Type B pancreatic cell (in vitro differentiated cells): ENCODE measurements around the gene NOTCH4. TPM values are rescaled to one million over a fixed set of nuclear protein-coding genes. Genes with fewer than 3 reads are reported as not detected.
A peak's percentile ranks its signal among the peaks of the same experiment; 100 is the strongest.

Experiments
- DNase-seq: peaks from one replicate; pipeline ENCODE4 v3.0.0; 2021; ENCODE audit warnings: mixed read lengths; ENCODE audit not compliant: unreplicated experiment; ENCODE audit errors: extremely low spot score
- H3K27ac Mint-ChIP-seq: 2 replicates; pipeline ENCODE4 v1.8.0; 2021; ENCODE audit warnings: mild to moderate bottlenecking, mixed read lengths
- H3K27me3 Mint-ChIP-seq: 2 replicates; pipeline ENCODE4 v1.8.0; 2021; ENCODE audit warnings: mixed read lengths
- H3K36me3 Mint-ChIP-seq: 2 replicates; pipeline ENCODE4 v1.8.0; 2021; ENCODE audit warnings: mixed read lengths
- H3K4me1 Mint-ChIP-seq: one replicate; pipeline ENCODE4 v1.8.0; 2021; ENCODE audit warnings: mixed read lengths; ENCODE audit not compliant: unreplicated experiment
- H3K4me3 Mint-ChIP-seq: 2 replicates; pipeline ENCODE4 v1.8.0; 2021; ENCODE audit warnings: mild to moderate bottlenecking, mixed read lengths
- H3K9me3 Mint-ChIP-seq: 2 replicates; pipeline ENCODE4 v1.8.0; 2021; ENCODE audit warnings: mixed read lengths
- total RNA-seq: library from RNA; stranded (reverse); gene quantifications from 2 replicates; pipeline ENCODE4 v1.2.1, GENCODE V29; 2021; ENCODE audit warnings: low replicate concordance
- TF ChIP-seq, protein P1 (sequence below): fragments of 200-600 bp; sonication (generic); conservative IDR thresholded peaks from 2 replicates; pipeline ENCODE4 v1.5.0; 2021; ENCODE audit warnings: antibody characterized with exemption, mild to moderate bottlenecking

The NOTCH4 gene
- total RNA-seq, 1 donor from 2014 or later: 1.9 TPM

DNA sequence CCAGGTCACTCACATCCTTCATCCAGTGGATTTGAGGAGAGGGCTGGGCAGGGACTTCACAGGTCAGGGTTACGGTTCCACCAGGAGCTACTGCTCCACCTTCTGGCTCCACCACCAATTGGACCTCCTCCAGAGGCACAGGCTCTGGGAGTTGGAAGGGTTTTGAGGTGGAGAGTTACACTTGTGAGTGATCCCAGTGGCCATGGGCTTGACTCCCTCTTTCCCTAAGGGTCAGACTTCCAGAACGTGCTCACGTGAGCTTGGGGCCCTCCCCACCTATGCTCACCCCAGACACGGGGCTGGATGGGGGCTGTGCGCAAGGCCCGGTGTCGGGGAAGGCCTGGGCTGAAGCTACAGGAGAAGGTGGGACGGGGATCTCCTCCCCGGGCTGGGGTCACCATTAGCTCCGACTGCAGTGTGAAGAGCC lies 41.3 kb downstream of the NOTCH4 start:
- no peak overlapping the region for H3K4me3 Mint-ChIP-seq
- H3K36me3 Mint-ChIP-seq: peaks cover 29% of the 10 kb centered on the region
- no peaks in the 10 kb centered on the region for H3K27me3 Mint-ChIP-seq
- peaks cover 38% of the 10 kb centered on the region for H3K4me1 Mint-ChIP-seq
- no peaks in the 10 kb centered on the region for H3K9me3 Mint-ChIP-seq
- no peak for DNase-seq
- H3K27ac Mint-ChIP-seq: no peak overlapping the region
- TF ChIP-seq, protein P1, sequence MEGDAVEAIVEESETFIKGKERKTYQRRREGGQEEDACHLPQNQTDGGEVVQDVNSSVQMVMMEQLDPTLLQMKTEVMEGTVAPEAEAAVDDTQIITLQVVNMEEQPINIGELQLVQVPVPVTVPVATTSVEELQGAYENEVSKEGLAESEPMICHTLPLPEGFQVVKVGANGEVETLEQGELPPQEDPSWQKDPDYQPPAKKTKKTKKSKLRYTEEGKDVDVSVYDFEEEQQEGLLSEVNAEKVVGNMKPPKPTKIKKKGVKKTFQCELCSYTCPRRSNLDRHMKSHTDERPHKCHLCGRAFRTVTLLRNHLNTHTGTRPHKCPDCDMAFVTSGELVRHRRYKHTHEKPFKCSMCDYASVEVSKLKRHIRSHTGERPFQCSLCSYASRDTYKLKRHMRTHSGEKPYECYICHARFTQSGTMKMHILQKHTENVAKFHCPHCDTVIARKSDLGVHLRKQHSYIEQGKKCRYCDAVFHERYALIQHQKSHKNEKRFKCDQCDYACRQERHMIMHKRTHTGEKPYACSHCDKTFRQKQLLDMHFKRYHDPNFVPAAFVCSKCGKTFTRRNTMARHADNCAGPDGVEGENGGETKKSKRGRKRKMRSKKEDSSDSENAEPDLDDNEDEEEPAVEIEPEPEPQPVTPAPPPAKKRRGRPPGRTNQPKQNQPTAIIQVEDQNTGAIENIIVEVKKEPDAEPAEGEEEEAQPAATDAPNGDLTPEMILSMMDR: no peak

DNA sequence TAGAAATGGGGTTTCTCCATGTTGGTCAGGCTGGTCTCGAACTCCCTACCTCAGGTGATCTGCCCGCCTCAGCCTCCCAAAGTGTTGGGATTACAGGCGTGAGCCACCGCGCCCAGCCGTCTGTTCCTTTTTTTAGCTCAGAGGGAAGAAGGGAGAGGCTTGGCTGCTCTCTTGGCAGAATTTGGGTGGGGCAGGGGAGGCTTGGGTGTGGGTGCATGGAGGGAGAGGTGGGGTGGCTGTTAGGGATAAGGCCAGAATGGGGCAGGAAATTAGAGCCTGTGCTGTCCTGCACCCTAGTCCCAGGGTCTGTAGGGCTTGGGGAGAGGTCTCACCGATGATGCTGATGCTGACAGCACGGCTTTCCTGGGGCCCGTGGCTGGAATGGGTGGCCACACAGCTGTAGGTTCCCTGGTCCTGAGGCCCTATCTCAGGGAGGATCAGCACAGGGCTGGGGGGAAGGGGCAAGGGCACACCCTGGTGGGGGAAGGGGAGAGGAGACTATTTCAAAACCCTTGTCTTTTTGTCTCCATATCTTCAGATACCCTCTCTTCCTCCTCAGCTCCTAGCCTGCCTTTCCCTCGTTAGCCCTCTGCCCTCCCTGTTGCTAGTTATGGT lies 41.8 kb downstream of the NOTCH4 start:
- no peak overlapping the region for H3K4me3 Mint-ChIP-seq
- no peak for DNase-seq
- no peak overlapping the region for H3K27ac Mint-ChIP-seq
- peaks cover 35% of the 10 kb centered on the region for H3K4me1 Mint-ChIP-seq
- no peaks in the 10 kb centered on the region for H3K27me3 Mint-ChIP-seq
- H3K36me3 Mint-ChIP-seq: peaks cover 25% of the 10 kb centered on the region
- no peaks in the 10 kb centered on the region for H3K9me3 Mint-ChIP-seq
- TF ChIP-seq, protein P1: no peak

DNA sequence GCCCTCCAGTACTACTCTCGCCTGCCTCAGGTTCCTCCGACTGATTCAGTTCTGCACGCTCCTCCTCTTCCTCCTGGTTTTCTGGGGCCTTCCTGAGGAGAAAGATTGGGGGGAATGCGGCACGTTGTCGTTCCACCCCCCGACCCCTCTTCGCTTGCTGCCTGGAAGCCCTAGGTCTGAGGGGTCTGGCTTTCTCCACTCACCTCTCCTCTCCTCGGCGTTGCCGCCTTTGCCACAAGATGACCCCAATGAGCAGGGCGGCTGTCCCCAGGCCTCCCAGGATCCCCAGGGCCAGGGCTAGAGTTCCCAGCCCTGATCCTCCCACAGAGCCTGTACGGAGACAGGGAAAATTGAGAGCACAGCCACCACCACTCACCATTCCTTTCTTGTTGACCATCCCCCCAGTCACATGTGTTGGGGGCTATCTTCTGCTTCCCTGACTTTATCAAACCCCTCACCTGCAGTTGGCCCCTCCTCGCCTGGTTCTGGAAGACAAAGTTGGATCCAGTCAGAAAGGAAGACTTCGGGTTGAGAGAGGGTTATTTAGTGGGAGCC lies 42.6 kb downstream of the NOTCH4 start:
- Mint-ChIP-seq H3K27me3 (no peaks in the 10 kb centered on the region), H3K4me1 (peaks cover 36% of the 10 kb centered on the region), H3K36me3 (peaks cover 21% of the 10 kb centered on the region), H3K9me3 (no peaks in the 10 kb centered on the region), H3K27ac (no peak overlapping the region), H3K4me3 (peak overlapping the region; percentile 4)
- no peak for DNase-seq
- TF ChIP-seq, protein P1: no peak

DNA sequence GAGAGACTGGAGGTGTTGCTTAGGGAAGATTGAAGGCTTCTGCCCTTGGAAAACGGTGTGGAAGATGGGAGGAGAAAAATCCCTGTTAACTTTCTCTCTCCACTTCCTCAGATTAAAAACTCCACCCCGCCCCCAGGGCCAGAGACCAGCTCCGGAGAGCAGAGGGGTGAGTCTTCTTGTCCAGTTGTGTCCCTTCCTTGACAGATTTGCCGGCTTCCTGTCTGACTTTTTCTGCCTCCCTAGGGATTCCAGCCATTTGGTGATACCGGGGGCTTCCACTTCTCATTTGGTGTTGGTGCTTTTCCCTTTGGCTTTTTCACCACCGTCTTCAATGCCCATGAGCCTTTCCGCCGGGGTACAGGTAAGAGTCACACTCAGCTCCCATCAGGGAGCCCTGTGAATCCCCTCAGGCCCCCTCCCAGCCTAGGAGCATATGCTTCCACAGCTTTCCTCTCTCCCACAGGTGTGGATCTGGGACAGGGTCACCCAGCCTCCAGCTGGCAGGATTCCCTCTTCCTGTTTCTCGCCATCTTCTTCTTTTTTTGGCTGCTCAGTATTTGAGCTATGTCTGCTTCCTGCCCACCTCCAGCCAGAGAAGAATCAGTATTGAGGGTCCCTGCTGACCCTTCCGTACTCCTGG lies 44.0 kb downstream of the NOTCH4 start:
- peaks cover 16% of the 10 kb centered on the region for H3K36me3 Mint-ChIP-seq
- no peak overlapping the region for H3K27ac Mint-ChIP-seq
- peak overlapping the region; percentile 98 for H3K4me3 Mint-ChIP-seq
- no peaks in the 10 kb centered on the region for H3K9me3 Mint-ChIP-seq
- peaks cover 28% of the 10 kb centered on the region for H3K4me1 Mint-ChIP-seq
- H3K27me3 Mint-ChIP-seq: no peaks in the 10 kb centered on the region
- TF ChIP-seq, protein P1: no peak
- DNase-seq: no peak

DNA sequence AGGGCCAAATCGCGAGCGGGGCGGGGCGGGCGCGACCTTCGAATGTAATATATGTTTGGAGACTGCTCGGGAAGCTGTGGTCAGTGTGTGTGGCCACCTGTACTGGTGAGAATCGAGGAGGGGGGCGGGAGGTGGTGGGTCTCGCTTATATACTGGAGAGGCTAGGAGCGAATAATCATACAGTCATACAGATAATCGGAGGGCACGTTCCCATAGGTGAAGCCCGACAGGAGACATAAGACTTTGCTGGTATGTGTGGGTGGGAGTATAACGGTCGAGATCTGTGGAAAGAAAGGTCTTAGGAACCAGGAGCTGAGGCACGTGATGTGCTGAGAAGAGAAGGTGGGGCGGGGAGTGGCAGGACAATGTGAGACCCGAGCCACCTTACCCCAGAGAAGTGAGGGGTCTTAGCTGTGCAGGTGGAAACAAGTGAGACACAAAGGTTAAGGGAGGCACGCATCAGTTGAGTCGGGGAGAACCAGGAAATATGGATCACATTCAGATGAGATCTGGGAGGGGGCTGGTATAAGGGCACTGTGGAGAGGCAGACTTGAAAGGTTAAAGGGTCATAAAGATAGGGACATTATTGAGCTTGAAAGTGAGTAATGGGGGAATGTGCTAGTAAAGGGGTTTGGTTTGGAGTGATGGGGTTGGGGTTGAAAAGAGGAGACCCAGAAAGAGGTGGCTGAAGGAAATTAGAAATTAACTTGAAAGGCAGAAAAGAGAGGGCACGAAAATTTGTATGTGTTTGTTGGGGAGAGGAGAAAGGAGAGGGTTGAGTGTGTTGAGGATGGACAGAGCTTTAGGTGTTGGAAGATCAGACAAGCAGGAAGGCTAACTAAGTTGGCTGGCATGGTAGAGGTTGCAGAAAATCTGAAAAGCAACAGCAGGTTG lies 45.1 kb downstream of the NOTCH4 start:
- no peak for DNase-seq
- TF ChIP-seq, protein P1: no peak
- H3K9me3 Mint-ChIP-seq: no peaks in the 10 kb centered on the region
- peaks cover 35% of the 10 kb centered on the region for H3K4me1 Mint-ChIP-seq
- peak overlapping the region; percentile 98 for H3K4me3 Mint-ChIP-seq
- no peaks in the 10 kb centered on the region for H3K27me3 Mint-ChIP-seq
- peaks cover 16% of the 10 kb centered on the region for H3K36me3 Mint-ChIP-seq
- peak overlapping the region; percentile 95 for H3K27ac Mint-ChIP-seq
